NCI-H1694 treated with DMSO at 0.1 percent for 48 hours (cell line): ENCODE results near the gene NAGK.
"Not testable (repeated sequence)": the region's sequence is repeated elsewhere in the genome, so short reads cannot be mapped to it uniquely, and the experiment has no call there.

Source experiments
- DNase-seq: peaks from one replicate; lab custom pipeline; 2025; lab: John Stamatoyannopoulos, UW

The NAGK gene

DNA sequence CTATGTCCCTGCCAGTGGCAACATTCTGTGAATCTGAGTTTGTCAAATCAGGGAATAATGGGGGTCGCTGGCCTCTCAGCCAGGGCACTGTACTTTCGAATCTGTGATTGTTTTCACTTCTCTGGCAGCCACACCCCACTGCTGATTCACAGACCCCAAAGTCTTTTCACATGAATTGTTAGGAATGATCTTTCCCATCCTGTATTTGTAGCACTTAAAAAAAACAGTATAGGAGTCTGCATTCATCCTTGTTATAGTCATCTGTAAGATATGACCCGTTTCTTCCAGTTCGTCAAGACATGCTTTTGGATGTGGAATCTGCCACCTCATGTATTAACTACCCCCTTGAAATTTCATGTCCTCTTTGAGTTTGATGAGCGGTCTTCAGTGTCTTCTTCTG lies 928 bp downstream of the NAGK start:
- no peak for DNase-seq

- peak; percentile 29 for DNase-seq
These were observed 2.0 kb downstream of the NAGK start for GRCh38 chr2:71070294-71071093.

DNA sequence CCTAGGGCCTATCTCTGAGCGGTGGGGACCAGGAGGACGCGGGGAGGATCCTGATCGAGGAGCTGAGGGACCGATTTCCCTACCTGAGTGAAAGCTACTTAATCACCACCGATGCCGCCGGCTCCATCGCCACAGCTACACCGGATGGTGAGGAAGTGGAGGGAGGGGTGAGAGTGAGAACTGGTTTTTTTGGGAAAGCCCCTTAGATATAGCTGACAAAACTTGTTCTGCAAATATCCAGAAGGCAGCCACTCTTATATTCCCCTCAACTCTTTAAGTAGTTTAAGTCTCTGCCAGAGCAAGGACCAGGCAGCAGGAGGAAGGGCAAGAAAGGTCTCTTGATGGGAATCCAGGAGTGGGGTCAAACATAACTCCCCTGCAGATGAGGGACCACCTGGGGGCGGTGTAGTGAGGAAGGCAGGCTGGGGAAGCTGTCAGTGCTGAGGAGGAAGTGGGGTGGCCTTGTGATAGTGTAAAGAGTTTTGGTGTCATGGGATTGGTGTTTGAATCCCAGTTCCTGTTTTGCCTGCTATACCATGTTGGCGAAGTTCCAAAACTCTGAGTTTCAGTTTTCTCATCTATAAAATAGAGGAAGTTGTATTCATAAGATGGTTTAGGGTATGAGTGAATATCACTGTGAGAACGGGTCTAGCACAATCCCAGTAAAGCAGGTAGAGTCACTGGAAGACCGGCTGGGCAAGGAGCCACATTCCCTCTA lies 3.4 kb downstream of the NAGK start:
- no peak for DNase-seq

- DNase-seq = no peak
These were observed 4.0 kb downstream of the NAGK start for GRCh38 chr2:71072492-71072891.

- DNase-seq = no peak
These were observed 5.0 kb downstream of the NAGK start for GRCh38 chr2:71073475-71073874.

GRCh38 chr2:71074893-71075395 lies 6.5 kb downstream of the NAGK start:
- no peak for DNase-seq

GRCh38 chr2:71078624-71079023 lies 10.2 kb downstream of the NAGK start:
- DNase-seq = no peak

- DNase-seq = no peak
These were observed 14.2 kb downstream of the NAGK start for GRCh38 chr2:71082402-71083252.

DNA sequence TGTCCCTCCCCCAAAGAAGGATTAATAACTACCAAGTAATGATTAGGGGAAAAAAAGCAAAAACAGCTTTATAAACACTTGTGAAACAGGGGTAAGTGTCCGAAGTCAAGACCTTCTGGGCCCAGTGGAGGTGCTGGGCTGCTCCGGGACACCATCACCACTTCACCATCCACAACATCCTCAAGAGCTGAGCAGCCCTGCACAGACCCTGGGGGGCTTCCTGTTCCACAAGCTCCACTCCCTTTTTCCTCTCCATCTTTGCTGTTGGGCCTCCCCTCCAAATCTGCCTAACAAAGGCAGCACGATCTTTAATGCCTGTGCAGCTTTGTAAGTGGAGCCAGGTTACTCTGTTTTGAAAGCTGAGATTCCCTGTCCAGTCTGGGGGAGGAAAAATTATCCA lies 14.8 kb downstream of the NAGK start:
- DNase-seq = not testable (repeated sequence)

DNA sequence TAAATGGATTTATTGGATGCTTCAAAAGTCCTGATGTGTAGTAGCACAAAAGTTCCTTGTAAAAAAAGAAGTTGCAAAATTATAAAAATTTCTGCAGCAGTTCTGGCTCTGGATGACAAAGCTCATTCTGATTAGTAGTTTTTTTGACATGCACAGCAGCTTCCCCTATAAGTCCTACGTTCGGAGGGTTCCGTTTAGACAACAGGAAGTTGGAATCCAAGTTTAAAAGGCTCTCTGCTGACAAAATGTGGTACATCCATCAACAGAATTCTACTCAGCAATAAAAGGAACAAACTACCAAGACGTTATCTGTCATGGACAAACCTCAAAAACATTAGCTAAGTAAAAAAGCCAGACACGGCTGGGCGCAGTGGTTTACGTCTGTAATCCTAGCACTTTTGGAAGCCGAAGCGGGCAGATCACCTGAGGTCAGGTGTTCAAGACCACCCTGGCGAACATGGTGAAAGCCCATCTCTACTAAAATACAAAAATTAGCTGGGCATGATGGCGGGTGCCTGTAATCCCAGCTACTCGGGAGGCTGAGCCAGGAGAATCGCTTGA lies 15.4 kb downstream of the NAGK start:
- not testable (repeated sequence) for DNase-seq

DNA sequence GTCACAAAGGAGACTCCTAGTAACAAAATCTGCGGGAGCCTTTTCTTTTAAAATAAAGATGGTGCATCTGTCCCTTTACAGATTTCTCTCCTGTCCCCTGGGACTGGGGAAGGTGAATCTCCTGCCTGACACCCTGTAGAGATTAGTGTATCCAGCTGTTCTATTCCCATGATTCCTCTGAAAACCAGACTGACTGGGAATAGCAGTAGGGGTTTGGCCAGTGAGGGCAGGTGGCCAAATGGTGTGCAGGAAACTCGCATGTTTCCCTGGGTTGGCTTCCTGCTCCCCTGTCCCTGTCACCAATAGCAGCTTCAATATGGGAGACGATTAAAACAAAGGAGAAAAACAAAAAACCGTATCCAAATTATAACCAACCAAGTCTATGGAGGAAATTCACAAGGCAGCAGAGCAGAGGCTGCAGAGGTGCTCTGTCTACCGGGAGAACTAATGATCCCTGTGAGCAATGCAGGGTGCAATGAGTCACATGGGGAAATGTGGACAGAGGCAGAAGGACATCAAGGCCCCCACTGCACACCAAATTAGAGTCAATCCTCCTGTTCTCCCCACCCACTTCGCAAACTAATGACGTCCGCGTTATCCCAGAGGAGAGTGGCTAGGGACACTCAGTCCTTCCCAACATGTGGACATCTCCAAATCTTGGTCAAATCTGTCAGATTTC lies 17.0 kb downstream of the NAGK start:
- DNase-seq = not testable (repeated sequence)

- DNase-seq = not testable (repeated sequence)
These were observed 21.0 kb downstream of the NAGK start for GRCh38 chr2:71089475-71089874.

GRCh38 chr2:71091808-71092207 lies 23.4 kb downstream of the NAGK start:
- DNase-seq = not testable (repeated sequence)

DNA sequence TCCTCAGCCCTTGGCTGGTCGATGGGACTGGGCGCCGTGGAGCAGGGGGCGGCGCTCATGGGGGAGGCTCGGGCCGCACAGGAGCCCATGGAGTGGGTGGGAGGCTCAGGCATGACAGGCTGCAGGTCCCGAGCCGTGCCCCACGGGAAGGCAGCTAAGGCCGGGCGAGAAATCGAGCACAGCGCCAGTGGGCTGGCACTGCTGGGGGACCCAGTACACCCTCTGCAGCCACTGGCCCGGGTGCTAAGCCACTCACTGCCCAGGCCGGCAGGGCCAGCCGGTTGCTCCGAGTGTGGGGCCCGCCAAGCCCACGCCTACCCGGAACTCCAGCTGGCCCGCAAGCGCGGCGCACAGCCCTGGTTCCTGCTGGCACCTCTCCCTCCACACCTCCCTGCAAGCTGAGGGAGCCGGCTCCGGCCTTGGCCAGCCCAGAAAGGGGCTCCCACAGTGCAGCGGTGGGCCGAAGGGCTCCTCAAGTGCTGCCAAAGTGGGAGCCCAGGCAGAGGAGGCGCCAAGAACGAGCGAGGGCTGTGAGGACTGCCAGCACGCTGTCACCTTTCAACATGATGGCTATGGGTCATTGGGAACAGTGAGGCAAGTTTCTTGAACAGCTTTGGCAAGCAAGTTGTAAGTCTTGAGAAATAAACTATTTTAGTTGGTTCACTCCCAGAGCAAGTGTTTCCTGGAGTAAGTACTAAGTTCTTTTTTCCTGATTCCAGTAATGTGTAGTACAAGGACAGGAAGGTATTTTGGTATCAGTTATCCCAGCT lies 24.2 kb downstream of the NAGK start:
- not testable (repeated sequence) for DNase-seq

GRCh38 chr2:71100195-71100964 lies 31.9 kb downstream of the NAGK start:
- peak; percentile 40 for DNase-seq

- no peak for DNase-seq
These were observed 33.2 kb downstream of the NAGK start for GRCh38 chr2:71101656-71102055.

GRCh38 chr2:71102981-71103681 lies 34.7 kb downstream of the NAGK start:
- DNase-seq = no peak

DNA sequence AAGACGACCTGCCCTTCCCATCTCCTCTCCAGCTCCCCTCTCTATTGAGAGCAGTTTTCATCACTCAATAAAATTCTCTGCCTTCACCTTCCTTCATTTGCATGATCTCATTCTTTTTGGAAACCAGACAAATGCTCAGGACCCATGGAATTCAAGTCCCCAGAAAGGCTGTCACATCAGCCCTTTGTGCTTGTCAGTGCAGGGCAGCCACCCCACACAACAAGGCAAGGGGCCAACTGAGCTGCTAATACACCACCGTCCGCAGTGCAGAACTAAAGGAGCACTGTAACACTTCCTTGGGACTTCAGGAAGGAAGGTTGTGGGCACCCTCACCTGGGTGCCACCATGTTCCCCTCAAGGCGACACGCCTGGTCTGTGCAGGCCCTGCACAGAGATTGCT lies 35.4 kb downstream of the NAGK start:
- no peak for DNase-seq

DNA sequence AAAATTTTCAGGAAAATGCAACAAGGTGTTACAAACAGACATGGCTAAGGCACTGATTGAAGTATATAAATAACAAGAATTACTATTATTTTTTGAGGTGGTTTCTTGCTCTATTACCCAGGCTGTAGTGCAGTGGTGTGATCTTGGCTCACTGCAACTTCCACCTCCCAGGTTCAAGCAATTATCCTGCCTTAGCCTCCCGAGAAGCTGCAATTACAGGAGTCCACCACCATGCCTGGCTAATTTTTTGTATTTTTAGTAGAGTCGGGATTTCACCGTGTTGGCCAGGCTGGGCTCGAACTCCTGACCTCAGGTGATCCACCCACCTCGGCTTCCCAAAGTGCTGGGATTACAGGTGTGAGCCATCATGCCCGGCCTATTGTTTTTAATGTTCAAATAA lies 38.0 kb downstream of the NAGK start:
- not testable (repeated sequence) for DNase-seq
